Measurements from ENCODE around the gene F2RL1.
"Not testable (repeated sequence)": the region's sequence is repeated elsewhere in the genome, so short reads cannot be mapped to it uniquely, and the experiment has no call there.

F2RL1 gene

GRCh38 chr5:76801803-76802195, 17.0 kb upstream of the F2RL1 start:
- DNase-seq, result no peak
- in situ Hi-C loops (cut with HindIII; ENCODE audit: low pct_ligation_motif_present, low pct_unique_long_range_greater_than_20kb, low sequenced_read_pairs), result no loop called here

- in situ Hi-C loops (cut with HindIII; ENCODE audit: low pct_ligation_motif_present, low pct_unique_long_range_greater_than_20kb, low sequenced_read_pairs), result no loop called here
- no peak for DNase-seq
Observed at GRCh38 chr5:76804266-76804665, 14.6 kb upstream of the F2RL1 start.

GRCh38 chr5:76805821-76806505, 12.9 kb upstream of the F2RL1 start:
- in situ Hi-C loops (cut with HindIII; ENCODE audit: low pct_ligation_motif_present, low pct_unique_long_range_greater_than_20kb, low sequenced_read_pairs), result no loop called here
- DNase-seq, result peak; percentile 84

GRCh38 chr5:76807296-76807695, 11.5 kb upstream of the F2RL1 start:
- peak; percentile 80 for DNase-seq
- in situ Hi-C loops (cut with HindIII; ENCODE audit: low pct_ligation_motif_present, low pct_unique_long_range_greater_than_20kb, low sequenced_read_pairs), result no loop called here

GRCh38 chr5:76808141-76808691, 10.6 kb upstream of the F2RL1 start:
- DNase-seq, result no peak
- in situ Hi-C loops (cut with HindIII; ENCODE audit: low pct_ligation_motif_present, low pct_unique_long_range_greater_than_20kb, low sequenced_read_pairs), result no loop called here

GRCh38 chr5:76809141-76809540, 9.7 kb upstream of the F2RL1 start:
- no peak for DNase-seq
- in situ Hi-C loops (cut with HindIII; ENCODE audit: low pct_ligation_motif_present, low pct_unique_long_range_greater_than_20kb, low sequenced_read_pairs), result no loop called here

GRCh38 chr5:76810236-76810635, 8.6 kb upstream of the F2RL1 start:
- in situ Hi-C loops (cut with HindIII; ENCODE audit: low pct_ligation_motif_present, low pct_unique_long_range_greater_than_20kb, low sequenced_read_pairs), result no loop called here
- no peak for DNase-seq

GRCh38 chr5:76811214-76811613, 7.6 kb upstream of the F2RL1 start:
- DNase-seq, result no peak
- in situ Hi-C loops (cut with HindIII; ENCODE audit: low pct_ligation_motif_present, low pct_unique_long_range_greater_than_20kb, low sequenced_read_pairs), result no loop called here

GRCh38 chr5:76812209-76812608, 6.6 kb upstream of the F2RL1 start:
- DNase-seq; in situ Hi-C loops (cut with HindIII; ENCODE audit: low pct_ligation_motif_present, low pct_unique_long_range_greater_than_20kb, low sequenced_read_pairs): not testable (repeated sequence)

GRCh38 chr5:76813982-76814562, 4.8 kb upstream of the F2RL1 start:
- in situ Hi-C loops (cut with HindIII; ENCODE audit: low pct_ligation_motif_present, low pct_unique_long_range_greater_than_20kb, low sequenced_read_pairs), result no loop called here
- DNase-seq, result peak; percentile 72

- DNase-seq, result no peak
- in situ Hi-C loops (cut with HindIII; ENCODE audit: low pct_ligation_motif_present, low pct_unique_long_range_greater_than_20kb, low sequenced_read_pairs), result no loop called here
Observed at GRCh38 chr5:76816110-76816831, 2.6 kb upstream of the F2RL1 start.

- peak; percentile 25 for DNase-seq
Observed at GRCh38 chr5:76819851-76820525, 1.2 kb downstream of the F2RL1 start.

GRCh38 chr5:76820526-76820890, 1.7 kb downstream of the F2RL1 start:
- DNase-seq, result no peak
- in situ Hi-C loops (cut with HindIII; ENCODE audit: low pct_ligation_motif_present, low pct_unique_long_range_greater_than_20kb, low sequenced_read_pairs), result no loop called here

More at GRCh38 chr5:76819851-76820525, 1.2 kb downstream of the F2RL1 start:
- in situ Hi-C loops (cut with HindIII; ENCODE audit: low pct_ligation_motif_present, low pct_unique_long_range_greater_than_20kb, low sequenced_read_pairs), result no loop called here

- DNase-seq, result no peak
- in situ Hi-C loops (cut with HindIII; ENCODE audit: low pct_ligation_motif_present, low pct_unique_long_range_greater_than_20kb, low sequenced_read_pairs), result no loop called here
Observed at GRCh38 chr5:76821136-76821535, 2.3 kb downstream of the F2RL1 start.

GRCh38 chr5:76822105-76822731, 3.4 kb downstream of the F2RL1 start:
- DNase-seq; in situ Hi-C loops (cut with HindIII; ENCODE audit: low pct_ligation_motif_present, low pct_unique_long_range_greater_than_20kb, low sequenced_read_pairs): not testable (repeated sequence)

- DNase-seq; in situ Hi-C loops (cut with HindIII; ENCODE audit: low pct_ligation_motif_present, low pct_unique_long_range_greater_than_20kb, low sequenced_read_pairs): not testable (repeated sequence)
Observed at GRCh38 chr5:76826416-76826815, 7.6 kb downstream of the F2RL1 start.

- peak; percentile 49 for DNase-seq
- in situ Hi-C loops (cut with HindIII; ENCODE audit: low pct_ligation_motif_present, low pct_unique_long_range_greater_than_20kb, low sequenced_read_pairs), result no loop called here
Observed at GRCh38 chr5:76831110-76831452, 12.3 kb downstream of the F2RL1 start.

- DNase-seq, result no peak
Observed at GRCh38 chr5:76836181-76836580, 17.4 kb downstream of the F2RL1 start.

GRCh38 chr5:76836585-76836984, 17.8 kb downstream of the F2RL1 start:
- no peak for DNase-seq
- in situ Hi-C loops (cut with HindIII; ENCODE audit: low pct_ligation_motif_present, low pct_unique_long_range_greater_than_20kb, low sequenced_read_pairs), result no loop called here

More at GRCh38 chr5:76836181-76836580, 17.4 kb downstream of the F2RL1 start:
- in situ Hi-C loops (cut with HindIII; ENCODE audit: low pct_ligation_motif_present, low pct_unique_long_range_greater_than_20kb, low sequenced_read_pairs), result no loop called here
